ENCODE measurements around the gene DCLK2.

Gene DCLK2

DNA sequence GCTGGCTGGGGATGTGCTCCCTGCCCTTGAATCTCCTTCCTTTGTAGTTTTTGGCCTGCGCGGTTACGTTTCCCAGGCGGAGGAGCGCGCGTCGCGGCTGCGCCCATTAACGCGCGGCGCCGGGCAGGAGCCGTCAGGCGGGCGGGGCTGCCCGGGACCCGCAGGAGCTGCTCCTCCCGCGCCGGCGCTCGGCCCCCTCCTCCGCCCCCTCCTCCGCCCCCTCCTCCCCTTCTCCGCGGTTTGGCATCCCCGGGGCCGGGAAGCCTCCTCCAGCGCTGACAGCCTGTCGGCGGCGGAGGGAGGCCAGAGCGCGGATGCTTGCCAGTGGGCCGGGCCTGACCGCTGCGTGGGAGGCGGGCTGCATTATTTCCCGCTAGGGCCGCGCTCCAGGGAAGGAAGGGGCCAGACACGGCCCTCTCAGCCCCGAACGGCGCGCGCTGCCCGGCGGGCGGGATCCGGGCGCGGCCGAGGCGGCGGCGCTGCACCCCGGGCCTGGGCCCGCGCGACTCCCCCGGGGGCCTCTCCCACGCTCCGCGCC, at the start of gene DCLK2:
Gene DCLK2 (plus strand): TSS at position 405 of the 538 bp plus-strand sequence. CDS start 583 bp downstream, outside the sequence.
- DNase-seq, result peak; percentile 41 to 85

DNA sequence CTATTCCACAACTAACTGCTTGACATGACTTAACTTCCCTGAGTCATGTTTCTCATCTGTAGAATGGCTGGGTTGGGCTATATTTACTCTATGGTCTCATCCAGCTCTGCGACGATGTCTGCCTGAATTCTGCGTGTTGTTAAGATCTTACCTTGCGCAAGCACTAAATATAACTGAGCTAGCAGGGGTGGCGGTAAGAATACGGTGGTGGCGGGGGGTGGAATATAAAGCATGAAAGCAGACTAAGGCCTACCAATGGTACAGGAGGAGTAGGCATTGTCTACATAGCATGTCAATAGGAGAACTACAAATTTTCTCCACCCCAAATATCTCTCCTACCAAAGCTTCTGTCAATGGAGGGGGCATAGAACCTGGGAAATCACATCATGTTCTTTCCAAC, 45.7 kb upstream of the DCLK2 start:
- DNase-seq, result no peak

GRCh38 chr4:150033081-150033480, 45.2 kb upstream of the DCLK2 start:
- DNase-seq, result peak in 1 of 2 experiments; percentile 30

DNA sequence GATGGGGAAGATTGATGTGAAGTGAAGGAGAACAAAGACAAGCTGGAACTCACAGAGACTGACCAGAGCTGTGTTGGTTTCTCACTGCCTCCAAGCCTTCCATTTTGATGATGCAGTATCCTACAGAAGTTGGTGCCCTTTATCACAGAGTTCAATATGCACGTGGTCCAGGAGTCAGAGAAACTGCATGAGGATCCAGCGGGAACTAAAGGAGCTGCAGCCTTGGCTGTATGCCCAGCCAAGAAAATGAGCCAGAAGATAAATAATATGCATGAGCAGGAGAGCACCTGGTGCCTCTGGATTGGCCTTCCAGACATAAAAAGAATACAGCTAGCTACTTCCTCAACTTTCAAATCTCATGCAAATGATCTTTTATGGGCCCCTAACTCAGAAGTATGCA, 44.3 kb upstream of the DCLK2 start:
- peak; percentile 91 to 94 for DNase-seq

DNA sequence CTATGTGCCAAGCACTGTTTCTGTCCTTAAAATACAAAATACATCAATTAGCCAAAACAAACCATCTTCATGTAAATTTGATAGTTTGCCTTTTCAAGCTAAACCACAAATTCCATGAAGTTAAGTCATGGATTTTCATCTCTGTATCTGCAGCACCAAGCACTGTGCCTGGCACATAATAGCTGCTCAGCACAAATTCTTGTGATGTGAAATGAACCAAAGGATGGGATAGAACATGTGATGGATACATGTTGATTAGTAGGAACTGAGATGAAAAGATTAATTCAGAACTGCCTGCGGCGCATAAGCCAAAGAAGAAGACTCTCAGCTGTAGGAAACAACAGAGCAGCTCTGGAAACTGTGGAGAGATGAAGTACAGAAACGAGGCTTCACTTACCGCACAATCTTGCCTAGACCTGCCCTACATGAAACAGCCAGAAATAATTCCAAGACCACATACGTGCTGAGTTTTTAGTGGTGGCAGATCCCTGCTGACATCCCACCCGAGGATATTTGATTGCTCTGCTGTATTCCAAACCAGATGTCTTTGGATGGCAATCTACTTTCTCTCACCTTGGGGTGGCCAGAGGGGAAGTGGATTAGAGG, 40.9 kb upstream of the DCLK2 start:
- DNase-seq, result no peak

GRCh38 chr4:150038335-150039076, 39.7 kb upstream of the DCLK2 start:
- DNase-seq, result no peak

DNA sequence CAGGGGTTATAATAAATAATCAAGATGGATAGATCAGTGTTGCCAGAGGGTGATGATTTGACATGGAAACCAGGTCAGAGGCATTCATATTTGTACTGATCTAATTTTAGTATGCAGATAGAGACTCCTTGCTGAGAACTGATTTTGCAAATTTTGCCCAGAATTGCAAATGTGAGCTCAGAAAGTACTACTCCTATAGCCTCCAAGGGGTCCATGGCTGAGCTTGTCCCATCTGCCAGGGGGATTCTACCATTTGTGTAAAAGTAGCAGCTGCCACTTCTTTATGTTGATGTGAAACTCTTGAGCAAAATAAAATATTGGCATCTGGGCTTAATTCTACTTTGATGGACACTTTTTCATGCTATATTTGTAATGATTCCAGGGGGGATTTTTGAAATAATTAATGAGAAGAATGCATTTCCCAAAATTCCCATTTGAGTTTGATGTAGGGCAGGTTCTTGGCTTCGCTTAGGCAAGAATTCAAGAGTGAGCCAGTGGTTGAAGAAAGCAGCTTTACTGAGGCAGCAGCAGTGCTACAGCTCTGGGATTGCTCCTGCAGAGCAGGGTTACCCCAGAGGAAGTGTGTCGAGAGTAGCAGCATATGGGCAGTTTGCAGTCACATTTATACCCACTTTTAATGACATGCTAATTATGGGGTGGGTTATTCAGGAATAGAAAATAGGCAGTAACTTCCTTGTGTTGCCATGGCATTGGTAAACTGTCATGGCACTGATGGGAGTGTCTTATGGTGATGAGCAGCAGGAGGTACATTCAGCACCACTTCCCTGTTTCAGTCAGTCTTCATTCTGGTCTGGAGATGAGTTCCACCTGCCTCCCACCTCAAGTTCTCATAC, 38.7 kb upstream of the DCLK2 start:
- DNase-seq, result peak; percentile 63 to 76

GRCh38 chr4:150044517-150044916, 33.7 kb upstream of the DCLK2 start:
- DNase-seq, result no peak

DNA sequence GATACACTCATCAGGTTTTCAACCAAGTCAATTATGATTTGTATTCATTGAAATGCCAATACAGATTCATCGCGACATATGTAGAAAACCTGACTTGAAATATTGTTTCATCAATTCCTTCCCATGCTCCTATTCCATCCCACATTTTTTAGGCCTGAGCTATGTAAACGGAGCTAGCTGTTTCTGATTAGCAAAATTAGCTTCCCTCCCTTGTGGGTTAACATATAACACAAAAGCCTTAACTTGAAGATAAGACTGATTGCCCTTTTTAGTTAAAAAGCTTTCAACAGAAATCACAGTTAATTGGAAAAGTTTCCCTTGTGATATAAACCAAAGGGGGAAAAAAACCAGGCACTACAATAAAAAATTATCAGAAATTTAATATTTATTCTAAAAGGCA, 32.8 kb upstream of the DCLK2 start:
- DNase-seq, result no peak

DNA sequence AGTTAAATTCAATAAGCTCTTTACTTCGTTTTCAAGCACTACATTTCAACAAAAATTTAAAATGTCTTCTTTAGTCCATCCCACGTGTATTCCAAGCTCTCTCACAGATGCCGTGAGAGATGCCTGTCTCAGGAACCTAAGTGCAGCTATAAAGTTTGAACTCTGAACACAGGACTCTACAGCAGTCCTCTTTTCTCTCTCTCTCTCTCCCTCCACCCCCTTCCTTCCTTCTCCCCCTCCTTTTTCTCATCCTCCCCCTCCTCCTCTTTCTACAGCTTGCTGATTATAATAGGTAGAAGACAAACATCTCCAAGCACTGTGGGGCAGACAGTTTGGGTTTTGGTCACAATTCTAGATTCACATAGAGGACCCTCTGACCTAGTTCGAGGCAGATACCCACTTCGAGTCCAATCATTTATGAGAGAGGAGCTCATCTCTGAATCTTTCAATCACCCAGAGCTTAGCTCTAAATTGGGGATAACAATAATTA, 31.5 kb upstream of the DCLK2 start:
- DNase-seq, result no peak

- DNase-seq, result no peak
Measured at GRCh38 chr4:150047546-150047945, 30.7 kb upstream of the DCLK2 start.

- no peak for DNase-seq
Measured at GRCh38 chr4:150049682-150050081, 28.6 kb upstream of the DCLK2 start.

DNA sequence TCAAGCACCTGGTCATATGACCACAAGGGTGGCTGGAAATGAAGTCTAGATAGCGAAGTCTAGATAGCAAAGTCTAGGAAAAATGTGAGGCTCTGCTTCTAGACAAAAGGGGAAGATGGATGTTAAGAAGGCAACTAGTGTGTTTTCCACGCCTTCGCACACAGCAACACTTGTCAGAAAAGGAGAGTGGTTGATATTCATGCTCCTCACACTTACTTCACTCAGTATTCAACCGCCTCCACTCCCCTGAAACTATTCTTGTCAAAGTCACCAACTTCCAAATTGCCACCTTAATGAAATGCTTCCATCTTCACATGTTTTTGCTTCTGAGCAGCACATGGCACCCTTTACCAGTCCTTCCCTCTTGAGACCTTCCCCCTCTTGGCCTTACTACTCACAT, 27.7 kb upstream of the DCLK2 start:
- no peak for DNase-seq

- DNase-seq, result no peak
Measured at GRCh38 chr4:150051111-150051510, 27.1 kb upstream of the DCLK2 start.

GRCh38 chr4:150055467-150055866, 22.8 kb upstream of the DCLK2 start:
- DNase-seq, result no peak

GRCh38 chr4:150056569-150056968, 21.7 kb upstream of the DCLK2 start:
- DNase-seq, result no peak

GRCh38 chr4:150061086-150061776, 17.0 kb upstream of the DCLK2 start:
- no peak for DNase-seq

DNA sequence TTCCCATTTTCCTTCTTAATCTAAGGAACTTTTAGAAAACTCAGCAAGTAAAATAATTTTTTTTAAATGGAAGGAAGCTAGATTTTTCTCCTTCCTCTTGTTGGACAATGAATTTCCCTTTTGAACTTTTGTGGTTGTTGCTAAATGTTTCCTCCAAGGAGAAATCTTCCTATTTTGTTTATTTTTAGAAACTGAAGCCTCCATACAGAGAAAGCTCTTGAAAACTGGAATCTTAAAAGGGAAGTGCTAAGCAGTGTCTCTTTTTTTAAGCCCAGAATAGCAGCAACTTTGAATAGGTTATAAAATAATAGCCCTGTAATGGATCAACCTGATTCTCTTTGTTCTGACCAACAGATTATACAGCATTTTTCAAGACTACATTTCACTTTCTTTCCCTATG, 15.1 kb upstream of the DCLK2 start:
- no peak for DNase-seq

DNA sequence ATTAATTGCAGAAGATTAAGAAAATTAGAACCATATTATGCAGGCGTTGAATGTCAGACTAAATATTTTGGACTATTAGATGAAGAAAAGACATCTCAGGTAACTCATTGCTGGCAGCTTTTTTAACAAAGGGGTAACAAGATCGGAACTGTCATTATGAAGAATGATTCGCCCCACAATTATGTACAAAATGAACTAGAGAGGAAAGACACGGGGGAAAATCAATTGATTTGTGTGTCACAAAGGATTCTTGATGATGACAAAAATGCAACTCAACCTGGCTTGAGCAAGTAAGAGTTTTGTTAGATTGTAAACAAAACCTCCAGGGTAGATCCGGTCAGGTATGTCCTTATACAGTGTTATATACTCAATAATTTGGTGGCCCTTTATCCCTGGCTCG, 12.5 kb upstream of the DCLK2 start:
- no peak for DNase-seq

GRCh38 chr4:150067859-150068258, 10.4 kb upstream of the DCLK2 start:
- no peak for DNase-seq

GRCh38 chr4:150068300-150068960, 9.8 kb upstream of the DCLK2 start:
- DNase-seq, result no peak

GRCh38 chr4:150069353-150069752, 8.9 kb upstream of the DCLK2 start:
- no peak for DNase-seq
